Panc1 (cell line): ENCODE data around the gene BMP10.

Experiments used
- POLR2AphosphoS5 ChIP-seq: IDR thresholded peaks from 2 replicates; pipeline ENCODE4 v1.6.1; 2012; ENCODE audit warnings: mild to moderate bottlenecking, low read depth, low read length, moderate library complexity
- TCF7L2 ChIP-seq: IDR thresholded peaks from 2 replicates; pipeline ENCODE4 v1.6.1; 2011; ENCODE audit warnings: mild to moderate bottlenecking, low read depth, low read length, inconsistent platforms
- TF ChIP-seq, protein P1 (sequence below): fragments of 450-650 bp; IDR thresholded peaks from 2 replicates; pipeline ENCODE4 v1.5.1; 2017; ENCODE audit warnings: mild to moderate bottlenecking
- TF ChIP-seq, protein P2 (sequence below), 2 experiments: IDR thresholded peaks; 2 replicates each; pipeline ENCODE4 v1.6.1; 2011 to 2012; ENCODE audit warnings: low read depth in 2 of 2, control low read depth in 1 of 2, low read length in 1 of 2, mild to moderate bottlenecking in 1 of 2, moderate library complexity in 1 of 2; ENCODE audit not compliant: insufficient read depth in 1 of 2

GRCh38 chr2:68912732-68913131 lies 41.5 kb upstream of the BMP10 start:
- TF ChIP-seq, protein P1, sequence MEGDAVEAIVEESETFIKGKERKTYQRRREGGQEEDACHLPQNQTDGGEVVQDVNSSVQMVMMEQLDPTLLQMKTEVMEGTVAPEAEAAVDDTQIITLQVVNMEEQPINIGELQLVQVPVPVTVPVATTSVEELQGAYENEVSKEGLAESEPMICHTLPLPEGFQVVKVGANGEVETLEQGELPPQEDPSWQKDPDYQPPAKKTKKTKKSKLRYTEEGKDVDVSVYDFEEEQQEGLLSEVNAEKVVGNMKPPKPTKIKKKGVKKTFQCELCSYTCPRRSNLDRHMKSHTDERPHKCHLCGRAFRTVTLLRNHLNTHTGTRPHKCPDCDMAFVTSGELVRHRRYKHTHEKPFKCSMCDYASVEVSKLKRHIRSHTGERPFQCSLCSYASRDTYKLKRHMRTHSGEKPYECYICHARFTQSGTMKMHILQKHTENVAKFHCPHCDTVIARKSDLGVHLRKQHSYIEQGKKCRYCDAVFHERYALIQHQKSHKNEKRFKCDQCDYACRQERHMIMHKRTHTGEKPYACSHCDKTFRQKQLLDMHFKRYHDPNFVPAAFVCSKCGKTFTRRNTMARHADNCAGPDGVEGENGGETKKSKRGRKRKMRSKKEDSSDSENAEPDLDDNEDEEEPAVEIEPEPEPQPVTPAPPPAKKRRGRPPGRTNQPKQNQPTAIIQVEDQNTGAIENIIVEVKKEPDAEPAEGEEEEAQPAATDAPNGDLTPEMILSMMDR: no peak
- TF ChIP-seq, protein P2, sequence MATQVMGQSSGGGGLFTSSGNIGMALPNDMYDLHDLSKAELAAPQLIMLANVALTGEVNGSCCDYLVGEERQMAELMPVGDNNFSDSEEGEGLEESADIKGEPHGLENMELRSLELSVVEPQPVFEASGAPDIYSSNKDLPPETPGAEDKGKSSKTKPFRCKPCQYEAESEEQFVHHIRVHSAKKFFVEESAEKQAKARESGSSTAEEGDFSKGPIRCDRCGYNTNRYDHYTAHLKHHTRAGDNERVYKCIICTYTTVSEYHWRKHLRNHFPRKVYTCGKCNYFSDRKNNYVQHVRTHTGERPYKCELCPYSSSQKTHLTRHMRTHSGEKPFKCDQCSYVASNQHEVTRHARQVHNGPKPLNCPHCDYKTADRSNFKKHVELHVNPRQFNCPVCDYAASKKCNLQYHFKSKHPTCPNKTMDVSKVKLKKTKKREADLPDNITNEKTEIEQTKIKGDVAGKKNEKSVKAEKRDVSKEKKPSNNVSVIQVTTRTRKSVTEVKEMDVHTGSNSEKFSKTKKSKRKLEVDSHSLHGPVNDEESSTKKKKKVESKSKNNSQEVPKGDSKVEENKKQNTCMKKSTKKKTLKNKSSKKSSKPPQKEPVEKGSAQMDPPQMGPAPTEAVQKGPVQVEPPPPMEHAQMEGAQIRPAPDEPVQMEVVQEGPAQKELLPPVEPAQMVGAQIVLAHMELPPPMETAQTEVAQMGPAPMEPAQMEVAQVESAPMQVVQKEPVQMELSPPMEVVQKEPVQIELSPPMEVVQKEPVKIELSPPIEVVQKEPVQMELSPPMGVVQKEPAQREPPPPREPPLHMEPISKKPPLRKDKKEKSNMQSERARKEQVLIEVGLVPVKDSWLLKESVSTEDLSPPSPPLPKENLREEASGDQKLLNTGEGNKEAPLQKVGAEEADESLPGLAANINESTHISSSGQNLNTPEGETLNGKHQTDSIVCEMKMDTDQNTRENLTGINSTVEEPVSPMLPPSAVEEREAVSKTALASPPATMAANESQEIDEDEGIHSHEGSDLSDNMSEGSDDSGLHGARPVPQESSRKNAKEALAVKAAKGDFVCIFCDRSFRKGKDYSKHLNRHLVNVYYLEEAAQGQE (IDR thresholded peaks at IDR 0.05; ENCODE audit: insufficient read depth in 1 of 2, low read depth in 2 of 2, low read length in 1 of 2): no peak
- TF ChIP-seq TCF7L2 (no peak), POLR2AphosphoS5 (no peak)
